K562 (cell line): Measurements from ENCODE around the gene RBPJ.

Experiments
- ATF3 ChIP-seq, 2 experiments: fragments of 450-650 bp in 1 of 2; sonication (generic) in 1 of 2; formaldehyde crosslinking in 1 of 2; IDR thresholded peaks in 1 of 2; conservative IDR thresholded peaks in 1 of 2; 2 replicates each; pipeline versions ENCODE4 v1.6.1 to v1.8.1; 2016 to 2023; ENCODE audit warnings: mild to moderate bottlenecking in 2 of 2, moderate library complexity in 2 of 2, inconsistent platforms in 1 of 2, missing genetic modification reagents in 1 of 2
- E2F1 ChIP-seq: sonication (generic); formaldehyde crosslinking; IDR thresholded peaks from 2 replicates; pipeline ENCODE4 v1.8.1; 2023; ENCODE audit warnings: mild to moderate bottlenecking, missing genetic modification reagents, moderate library complexity
- E2F4 ChIP-seq: sonication (generic); formaldehyde crosslinking; IDR thresholded peaks from 2 replicates; pipeline ENCODE4 v1.8.0; 2022; ENCODE audit warnings: mild to moderate bottlenecking, low read depth, missing genetic modification reagents
- MYC ChIP-seq, 2 experiments: fragments of 250-450 bp in 1 of 2; sonication (Bioruptor Pico) in 1 of 2; IDR thresholded peaks; 2 replicates each; pipeline versions ENCODE4 v1.5.1 to v1.6.1; 2012 to 2021; ENCODE audit warnings: low read depth in 2 of 2, borderline replicate concordance in 1 of 2, improper control_type of control experiment in 1 of 2, low read length in 1 of 2, mild to moderate bottlenecking in 1 of 2, moderate library complexity in 1 of 2
- SP1 ChIP-seq: sonication (generic); formaldehyde crosslinking; IDR thresholded peaks from 2 replicates; pipeline ENCODE4 v1.8.1; 2022; ENCODE audit warnings: mild to moderate bottlenecking, missing genetic modification reagents
- TRIM25 ChIP-seq: fragments of 450-650 bp; IDR thresholded peaks from 2 replicates; pipeline ENCODE4 v1.7.0; 2016; ENCODE audit warnings: borderline replicate concordance

- TF ChIP-seq E2F1 (no peak), SP1 (CRISPR knock-in tag) (no peak), MYC (IDR thresholded peaks at IDR 0.05; ENCODE audit: low read depth, low read length) (no peak), MYC (CRISPR knock-in tag; IDR thresholded peaks at IDR 0.05; ENCODE audit: borderline replicate concordance, low read depth) (no peak), TRIM25 (no peak), ATF3 (IDR thresholded peaks at IDR 0.05) (no peak), ATF3 (CRISPR knock-in tag; conservative IDR thresholded peaks at IDR 0.05) (no peak), E2F4 (no peak)
Observed at GRCh38 chr4:26330186-26330787, 9.5 kb downstream of the RBPJ start.
